NCI-H1092 treated with DMSO at 0.1 percent for 48 hours (cell line): ENCODE measurements around the gene SORL1.

ENCODE experiments used
- DNase-seq: peaks from one replicate; lab custom pipeline; 2025; lab: John Stamatoyannopoulos, UW

Gene SORL1

GRCh38 chr11:121587182-121587581, 135.1 kb downstream of the SORL1 start:
- no peak for DNase-seq

GRCh38 chr11:121588747-121589146, 136.6 kb downstream of the SORL1 start:
- no peak for DNase-seq

- DNase-seq = no peak
Measured at GRCh38 chr11:121589946-121590537, 137.9 kb downstream of the SORL1 start.

GRCh38 chr11:121590772-121591404, 138.8 kb downstream of the SORL1 start:
- DNase-seq = no peak

- DNase-seq = peak; percentile 82
Measured at GRCh38 chr11:121591405-121592033, 139.4 kb downstream of the SORL1 start.

- no peak for DNase-seq
Measured at GRCh38 chr11:121592708-121593107, 140.6 kb downstream of the SORL1 start.

GRCh38 chr11:121595717-121596161, 143.6 kb downstream of the SORL1 start:
- no peak for DNase-seq

- DNase-seq = no peak
Measured at GRCh38 chr11:121596195-121597155, 144.4 kb downstream of the SORL1 start.

- DNase-seq = no peak
Measured at GRCh38 chr11:121603316-121603715, 151.2 kb downstream of the SORL1 start.

GRCh38 chr11:121604152-121604551, 152.0 kb downstream of the SORL1 start:
- DNase-seq = no peak

GRCh38 chr11:121606354-121606753, 154.2 kb downstream of the SORL1 start:
- no peak for DNase-seq

- DNase-seq = no peak
Measured at GRCh38 chr11:121607341-121607740, 155.2 kb downstream of the SORL1 start.

GRCh38 chr11:121608545-121609098, 156.5 kb downstream of the SORL1 start:
- DNase-seq = no peak

GRCh38 chr11:121610706-121611105, 158.6 kb downstream of the SORL1 start:
- no peak for DNase-seq

GRCh38 chr11:121611242-121611641, 159.1 kb downstream of the SORL1 start:
- no peak for DNase-seq

- DNase-seq = peak; percentile 45
Measured at GRCh38 chr11:121613724-121614123, 161.6 kb downstream of the SORL1 start.

GRCh38 chr11:121614636-121615240, 162.6 kb downstream of the SORL1 start:
- DNase-seq = no peak

GRCh38 chr11:121615501-121615900, 163.4 kb downstream of the SORL1 start:
- no peak for DNase-seq

- no peak for DNase-seq
Measured at GRCh38 chr11:121618516-121618915, 166.4 kb downstream of the SORL1 start.

- no peak for DNase-seq
Measured at GRCh38 chr11:121625777-121626506, 173.8 kb downstream of the SORL1 start.

GRCh38 chr11:121626507-121626875, 174.4 kb downstream of the SORL1 start:
- DNase-seq = no peak
